ENCODE measurements around the gene RFESD.

RFESD gene

DNA sequence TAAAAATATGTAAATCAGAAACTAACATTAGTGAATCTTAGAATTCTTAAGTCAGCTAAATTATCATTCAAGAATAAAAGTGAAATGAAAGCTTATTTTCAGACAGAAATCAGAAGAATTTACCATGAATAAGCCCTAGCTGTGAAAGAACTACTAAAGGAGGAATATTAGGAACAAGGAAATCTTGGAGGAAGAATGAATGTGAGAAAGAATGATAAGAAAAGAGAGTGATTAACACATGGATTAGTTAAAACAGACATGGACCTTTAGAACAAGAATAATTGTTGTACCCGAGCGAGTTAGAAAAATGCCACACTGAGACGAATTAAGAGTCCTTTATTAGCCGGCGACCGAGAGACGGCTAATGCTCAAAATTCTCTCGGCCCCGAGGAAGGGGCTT, 60.5 kb downstream of the RFESD start:
- H3K4me3 ChIP-seq (ENCODE audit: low read depth, low read length): no peak overlapping the region
- TF ChIP-seq CTCF (IDR thresholded peaks at IDR 0.05; ENCODE audit: insufficient read depth, low read depth, low read length, missing control alignments): no peak
- no peak for DNase-seq (ENCODE audit: low read depth)
